WI38 (cell line): ENCODE measurements around the gene ARHGEF7.

Source experiments
- H3K4me3 ChIP-seq: 2 replicates; pipeline ENCODE4 v1.5.1; 2011; ENCODE audit warnings: low read depth, mild to moderate bottlenecking, control low read depth, low read length
- TF ChIP-seq, protein P1 (sequence below): IDR thresholded peaks from 2 replicates; pipeline ENCODE4 v1.5.1; 2012; ENCODE audit warnings: low read depth, mild to moderate bottlenecking, control low read depth, low read length

The ARHGEF7 gene

DNA sequence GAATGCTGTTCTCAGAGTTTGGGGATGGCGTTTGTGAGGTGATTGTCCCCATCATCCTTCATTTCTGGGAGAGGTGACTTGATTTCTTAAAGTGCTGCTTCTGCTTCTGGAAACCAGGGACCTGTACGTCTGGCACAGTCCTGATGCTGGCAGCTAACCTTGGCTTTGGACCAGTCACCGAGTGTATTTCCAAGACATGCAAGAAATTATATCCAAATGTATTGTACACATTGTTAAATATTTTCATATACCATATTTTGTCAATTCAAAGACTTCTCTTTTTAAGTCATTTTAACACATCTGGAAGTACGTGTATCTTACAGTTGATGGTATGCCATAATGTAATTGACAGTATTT lies 97.4 kb downstream of the ARHGEF7 start:
- no peak overlapping the region for H3K4me3 ChIP-seq
- TF ChIP-seq, protein P1, sequence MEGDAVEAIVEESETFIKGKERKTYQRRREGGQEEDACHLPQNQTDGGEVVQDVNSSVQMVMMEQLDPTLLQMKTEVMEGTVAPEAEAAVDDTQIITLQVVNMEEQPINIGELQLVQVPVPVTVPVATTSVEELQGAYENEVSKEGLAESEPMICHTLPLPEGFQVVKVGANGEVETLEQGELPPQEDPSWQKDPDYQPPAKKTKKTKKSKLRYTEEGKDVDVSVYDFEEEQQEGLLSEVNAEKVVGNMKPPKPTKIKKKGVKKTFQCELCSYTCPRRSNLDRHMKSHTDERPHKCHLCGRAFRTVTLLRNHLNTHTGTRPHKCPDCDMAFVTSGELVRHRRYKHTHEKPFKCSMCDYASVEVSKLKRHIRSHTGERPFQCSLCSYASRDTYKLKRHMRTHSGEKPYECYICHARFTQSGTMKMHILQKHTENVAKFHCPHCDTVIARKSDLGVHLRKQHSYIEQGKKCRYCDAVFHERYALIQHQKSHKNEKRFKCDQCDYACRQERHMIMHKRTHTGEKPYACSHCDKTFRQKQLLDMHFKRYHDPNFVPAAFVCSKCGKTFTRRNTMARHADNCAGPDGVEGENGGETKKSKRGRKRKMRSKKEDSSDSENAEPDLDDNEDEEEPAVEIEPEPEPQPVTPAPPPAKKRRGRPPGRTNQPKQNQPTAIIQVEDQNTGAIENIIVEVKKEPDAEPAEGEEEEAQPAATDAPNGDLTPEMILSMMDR, result no peak

DNA sequence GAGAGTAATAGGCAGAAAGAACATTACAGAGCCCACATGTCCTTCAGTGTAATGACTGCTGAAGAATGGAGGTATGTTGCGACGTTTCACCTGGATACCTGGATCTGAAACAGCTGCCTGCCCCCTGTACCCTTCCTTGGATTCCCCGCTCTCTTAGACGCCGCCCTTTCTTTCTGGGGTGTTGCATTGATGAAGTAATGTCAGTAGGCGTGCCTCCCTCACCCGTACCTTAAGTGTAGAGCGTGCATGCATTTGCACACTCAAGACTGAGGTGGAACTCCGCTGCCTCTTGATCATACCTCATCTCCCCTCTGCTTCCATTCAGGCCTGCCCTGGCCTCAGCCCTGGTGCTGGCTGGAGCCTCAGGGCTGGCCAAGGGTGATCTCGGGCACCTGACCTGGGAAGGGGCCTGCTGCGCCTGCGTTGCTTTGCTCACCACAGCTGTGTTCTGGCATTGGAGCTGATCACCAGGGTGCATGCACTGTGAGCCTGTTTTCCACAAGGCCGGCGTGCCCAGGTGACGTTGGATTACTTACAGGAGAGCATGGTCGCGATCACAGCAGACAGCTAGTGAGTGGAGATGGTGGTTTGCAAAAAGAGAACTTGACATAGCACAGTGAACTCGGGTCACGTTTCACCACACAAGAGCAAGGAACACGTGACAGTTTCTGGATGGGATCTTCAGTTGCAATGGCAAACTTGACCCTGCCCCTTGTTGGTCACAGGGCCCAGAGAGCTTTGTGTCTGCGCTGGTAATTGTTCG lies 99.0 kb downstream of the ARHGEF7 start:
- TF ChIP-seq, protein P1, result no peak
- no peak overlapping the region for H3K4me3 ChIP-seq

DNA sequence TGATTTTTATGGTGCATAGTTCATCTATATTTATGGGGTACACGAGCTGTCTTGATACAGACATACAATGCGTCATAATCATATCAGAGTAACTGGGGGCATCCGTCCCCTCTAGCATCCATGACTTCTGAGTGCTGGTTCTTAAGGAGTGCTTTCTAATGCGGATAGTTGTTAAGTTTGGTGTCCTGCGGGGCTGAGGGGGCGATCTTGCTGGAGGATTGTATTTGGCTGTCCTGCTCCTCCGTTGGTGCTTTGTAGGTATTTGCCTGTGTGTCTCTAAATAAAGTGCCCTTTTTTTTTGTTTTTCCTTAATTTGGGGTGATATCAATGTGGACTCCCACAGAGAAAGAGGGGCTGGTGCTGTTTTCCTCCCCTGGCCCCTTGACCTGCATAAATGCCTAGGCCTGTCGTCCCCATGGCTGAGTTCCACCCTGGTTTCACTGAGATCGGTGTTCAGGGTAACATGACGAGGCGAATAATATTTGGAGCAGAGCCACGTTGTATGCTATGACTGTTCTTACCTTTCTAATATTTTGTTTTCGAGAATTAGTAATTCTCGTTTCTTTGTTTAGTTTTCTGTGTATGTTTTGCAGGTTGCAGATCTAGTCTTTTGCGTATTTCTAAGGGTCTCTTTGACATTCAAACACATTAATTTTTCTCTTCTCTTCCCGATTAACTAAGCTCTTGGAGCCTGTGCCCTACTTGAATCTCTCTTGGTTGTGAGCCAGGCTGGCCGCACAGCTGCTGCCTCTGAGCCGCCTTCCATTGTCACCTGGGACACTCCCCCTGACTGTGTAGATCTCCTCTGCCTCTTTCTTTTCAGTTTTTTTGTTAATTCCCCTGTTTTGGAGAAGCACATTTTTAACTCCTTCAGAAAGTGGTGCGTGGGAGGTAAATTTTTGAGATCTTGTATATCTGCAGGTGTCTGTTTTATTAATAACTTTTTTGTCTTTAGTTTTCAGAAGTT lies 100.3 kb downstream of the ARHGEF7 start:
- TF ChIP-seq, protein P1, result no peak
- H3K4me3 ChIP-seq, result no peak overlapping the region

DNA sequence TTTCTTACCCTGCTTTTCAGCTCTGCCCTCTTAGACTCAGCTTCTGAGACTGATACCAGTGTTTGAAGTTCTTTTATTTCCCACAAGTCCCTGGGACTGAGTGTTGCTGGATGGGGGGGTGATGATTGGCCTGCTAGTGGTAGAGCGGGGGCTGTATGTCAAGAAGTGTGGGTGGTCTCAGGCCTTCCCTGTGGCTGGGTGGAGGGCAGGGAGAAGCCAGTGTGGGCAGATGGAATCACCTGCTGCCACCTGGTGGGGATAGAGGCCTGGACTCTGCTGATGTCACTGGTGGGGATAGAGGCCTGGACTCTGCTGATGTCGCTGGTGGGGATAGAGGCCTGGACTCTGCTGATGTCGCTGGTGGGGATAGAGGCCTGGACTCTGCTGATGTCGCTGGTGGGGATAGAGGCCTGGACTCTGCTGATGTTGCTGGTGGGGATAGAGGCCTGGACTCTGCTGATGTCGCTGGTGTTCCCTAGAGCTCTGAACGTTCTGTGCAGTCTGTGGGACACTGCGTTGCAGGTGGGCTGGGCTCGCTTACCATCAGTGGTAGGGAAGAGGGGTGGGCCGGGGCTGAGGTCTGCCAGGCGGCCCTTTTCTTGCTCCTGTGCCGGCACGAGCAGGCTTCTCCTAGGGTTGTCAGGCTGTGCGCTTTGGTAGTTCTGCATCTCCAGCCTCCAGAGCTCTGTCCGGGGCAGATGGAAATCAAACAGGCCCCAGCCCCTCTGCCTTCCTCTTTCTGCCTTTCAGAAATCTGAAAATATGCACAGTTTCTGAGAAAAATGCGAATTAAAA lies 101.3 kb downstream of the ARHGEF7 start:
- TF ChIP-seq, protein P1, result peak; percentile 33
- no peak overlapping the region for H3K4me3 ChIP-seq

DNA sequence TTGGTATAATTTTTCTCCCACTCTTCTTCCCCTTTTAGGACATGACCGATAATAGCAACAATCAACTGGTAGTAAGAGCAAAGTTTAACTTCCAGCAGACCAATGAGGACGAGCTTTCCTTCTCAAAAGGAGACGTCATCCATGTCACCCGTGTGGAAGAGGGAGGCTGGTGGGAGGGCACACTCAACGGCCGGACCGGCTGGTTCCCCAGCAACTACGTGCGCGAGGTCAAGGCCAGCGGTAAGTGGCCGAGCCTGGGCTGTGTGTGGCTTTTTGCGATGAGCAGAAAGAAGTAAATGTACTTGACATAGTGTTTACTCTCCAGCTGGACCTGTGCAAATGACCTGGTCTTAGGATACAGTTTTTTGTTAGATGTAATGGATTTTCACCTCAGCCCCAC lies 102.5 kb downstream of the ARHGEF7 start:
- TF ChIP-seq, protein P1, result no peak
- no peak overlapping the region for H3K4me3 ChIP-seq

DNA sequence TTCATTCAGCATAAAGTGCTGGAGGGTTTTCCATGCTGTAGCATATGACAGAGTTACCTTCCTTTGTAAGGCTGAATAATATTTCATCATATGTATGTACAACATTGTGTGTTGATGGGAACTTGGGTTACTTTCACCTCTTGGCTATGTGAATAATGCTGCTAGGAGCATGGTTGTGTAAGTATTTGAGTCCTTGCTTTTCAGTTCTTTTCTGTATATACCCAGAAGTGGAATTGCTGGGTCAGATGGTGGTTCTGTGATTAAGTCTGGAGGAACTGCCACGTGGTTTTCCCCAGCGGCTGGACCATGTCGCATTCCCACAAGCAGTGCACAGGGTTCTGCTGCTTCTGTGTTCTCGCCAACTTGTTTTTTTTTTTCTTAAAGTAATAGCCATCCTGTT lies 104.2 kb downstream of the ARHGEF7 start:
- TF ChIP-seq, protein P1, result no peak
- no peak overlapping the region for H3K4me3 ChIP-seq
